ENCODE results near the gene NTN3. TPM values are rescaled to one million over a fixed set of nuclear protein-coding genes. Genes with fewer than 3 reads are reported as not detected.
A peak's percentile ranks its signal among the peaks of the same experiment; 100 is the strongest.

The NTN3 gene
- total RNA-seq, 4 donors from 2014 or later, result 1.3 to 15.5 TPM; not detected in 2

GRCh38 chr16:2520097-2520783 is 49.1 kb downstream of the NTN3 start, which contains the start of gene AMDHD2:
Gene AMDHD2 (plus strand): TSS chr16:2520371. CDS start chr16:2520459, 88 bp downstream.
- DNase-seq, result peak; percentile 88 to 90
- Histone ChIP-seq H3K4me1 (peaks cover 30 to 47% of the 10 kb centered on the region in 2 donors), H3K4me3 (peak within 1 kb of the TSS; percentile 25 to 72), H3K27me3 (no peaks in the 10 kb centered on the region), H3K27ac (peak within 1 kb of the TSS; percentile 81), H3K9me3 (no peaks in the 10 kb centered on the region), H3K36me3 (no peaks in the 10 kb centered on the region)
- TF ChIP-seq POLR2A (IDR thresholded peaks at IDR 0.05) (peak in 1 of 2 donors; percentile 42), CTCF (IDR thresholded peaks at IDR 0.05) (no peak)
- intact Hi-C loops (cut with DNase I; ENCODE audit: low total_unique reads), result no loop called here

GRCh38 chr16:2520784-2521531 is 49.9 kb downstream of the NTN3 start:
- Histone ChIP-seq H3K36me3 (no peaks in the 10 kb centered on the region), H3K9me3 (no peaks in the 10 kb centered on the region), H3K4me3 (peak overlapping the region; percentile 25 to 72), H3K27ac (peak overlapping the region; percentile 66 to 81), H3K27me3 (no peaks in the 10 kb centered on the region), H3K4me1 (peaks cover 30 to 40% of the 10 kb centered on the region in 2 donors)
- intact Hi-C loops (cut with DNase I; ENCODE audit: low total_unique reads), result no loop called here
- peak in 1 of 2 donors; percentile 21 for DNase-seq
- no peak for TF ChIP-seq CTCF (IDR thresholded peaks at IDR 0.05)
- TF ChIP-seq POLR2A (IDR thresholded peaks at IDR 0.05), result no peak

Small RNAs within 50 kb of the gene (microRNA-seq; reads per million reads assigned to microRNA genes)
- gene MIR6767 (ENCODE audit: borderline microRNAs expressed, borderline replicate concordance), result not detected
- not detected for gene MIR6768 (ENCODE audit: borderline microRNAs expressed, borderline replicate concordance)

Small RNAs within 50 kb of the gene (small RNA-seq; reads per million reads assigned to genes)
- gene AC093525.1, result not detected
- gene MIR6768, result not detected

Other genes starting within 250 kb of the NTN3 start
- 10 to 100 TPM in 3 of 4 donors, 1 to 10 TPM in 1; 8.2 to 41.8 (median 29.9) TPM for gene E4F1, start 247.7 kb upstream of the NTN3 start, total RNA-seq
- 1 to 10 TPM in 1 of 4 donors, under 1 TPM in 1, not detected in 2; 0.97 to 1.2 TPM for gene DNASE1L2, start 234.9 kb upstream of the NTN3 start, total RNA-seq
- 10 to 100 TPM in 3 of 4 donors, 1 to 10 TPM in 1; 4.9 to 89.1 (median 40.1) TPM for gene ECI1, start 219.7 kb upstream of the NTN3 start, total RNA-seq
- 100 to 1,000 TPM in 1 of 4 donors, 10 to 100 TPM in 3; 36.1 to 175 (median 85.5) TPM for gene RNPS1, start 203.2 kb upstream of the NTN3 start, total RNA-seq
- 10 to 100 TPM in 1 of 4 donors, 1 to 10 TPM in 3; 1.3 to 18.7 (median 4.7) TPM for gene ABCA3, start 130.6 kb upstream of the NTN3 start, total RNA-seq
- 10 to 100 TPM in 1 of 4 donors, 1 to 10 TPM in 1, under 1 TPM in 1, not detected in 1; under 0.01 to 11.8 (median 1.9) TPM for gene CCNF, start 41.9 kb upstream of the NTN3 start, total RNA-seq
- gene TEDC2, start 11.2 kb upstream of the NTN3 start, total RNA-seq, result 1 to 10 TPM in 2 of 4 donors, not detected in 2; 1.8 to 7.0 TPM
- 10 to 100 TPM in 1 of 4 donors, 1 to 10 TPM in 2, under 1 TPM in 1; 0.59 to 21.6 (median 4.6) TPM for gene TBC1D24, start 3.8 kb downstream of the NTN3 start, total RNA-seq
- gene ATP6V0C, start 42.7 kb downstream of the NTN3 start, total RNA-seq, result 100 to 1,000 TPM in 1 of 4 donors, 10 to 100 TPM in 3; 14.3 to 126 (median 41.4) TPM
- 10 to 100 TPM in 3 of 4 donors, 1 to 10 TPM in 1; 7.9 to 36.5 (median 22.0) TPM for gene AMDHD2, start 49.1 kb downstream of the NTN3 start, total RNA-seq
- gene CEMP1, start 60.1 kb downstream of the NTN3 start, total RNA-seq, result 1 to 10 TPM in 1 of 4 donors, under 1 TPM in 1, not detected in 2; 0.46 to 3.3 TPM
- gene PDPK1, start 66.7 kb downstream of the NTN3 start, total RNA-seq, result 10 to 100 TPM; 11.0 to 66.2 (median 23.9) TPM
- 10 to 100 TPM in 2 of 4 donors, 1 to 10 TPM in 2; 4.6 to 21.6 (median 12.7) TPM for gene KCTD5, start 211.2 kb downstream of the NTN3 start, total RNA-seq
- 1 to 10 TPM in 1 of 4 donors, under 1 TPM in 1, not detected in 2; 0.83 to 1.3 TPM for gene PRSS27, start 248.9 kb downstream of the NTN3 start, total RNA-seq